ENCODE results near the gene HYOU1. TPM values are rescaled to one million over a fixed set of nuclear protein-coding genes. Genes with fewer than 3 reads are reported as not detected.
A peak's percentile ranks its signal among the peaks of the same experiment; 100 is the strongest.

HYOU1 gene
- total and polyA plus RNA-seq, 2 donors (not counting 1 experiment from before 2014, with no cell fraction given) = 73.7 to 85.6 TPM

DNA sequence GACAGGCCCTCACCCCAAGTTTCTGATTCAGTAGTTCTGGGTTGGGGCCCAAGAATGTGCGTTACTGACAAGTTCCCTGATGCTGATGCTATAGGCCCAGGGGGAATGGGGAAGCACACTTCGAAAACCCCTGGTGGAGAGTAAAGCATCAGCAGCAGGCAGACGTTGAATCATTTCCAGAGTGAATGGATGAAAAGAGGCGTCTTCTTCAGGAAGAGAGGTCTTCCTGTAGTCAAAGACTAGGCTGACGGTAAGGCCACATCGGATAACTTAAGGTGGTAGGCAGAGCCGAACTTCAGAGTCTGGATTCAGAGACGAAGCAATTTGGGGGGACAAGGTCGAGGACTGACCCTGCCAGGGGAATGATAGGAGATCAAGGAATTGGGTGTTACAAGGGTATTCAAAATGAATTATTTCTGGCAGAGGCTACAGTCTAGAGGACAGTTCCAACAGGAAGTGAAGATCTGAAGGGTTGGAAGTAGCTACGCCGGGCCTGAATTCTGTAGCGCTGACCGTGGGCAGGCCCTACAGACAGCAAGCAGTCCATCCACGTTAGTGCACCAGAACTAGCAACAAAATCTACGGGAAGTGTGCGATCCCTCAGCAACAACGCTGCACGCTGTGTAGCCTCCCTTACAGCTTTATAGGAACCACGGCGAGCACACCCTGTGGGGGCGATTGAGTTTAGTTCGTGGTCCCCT lies 59.9 kb downstream of the HYOU1 start:
- Histone ChIP-seq H3K4me2 (ENCODE audit: extremely low read depth, insufficient read depth, low read length) (peak overlapping the region; percentile 92), H3K4me3 (replicated peaks in 1 of 4; ENCODE audit: control extremely low read depth in 1 of 4, insufficient read depth in 1 of 4, low read depth in 3 of 4, low read length in 4 of 4) (peak overlapping the region; percentile 73 to 97 (median 87)), H3K27ac (ENCODE audit: insufficient read depth, low read length) (peak overlapping the region; percentile 87), H3K9me3 (ENCODE audit: control insufficient read depth, insufficient read depth, low read depth, low read length) (no peaks in the 10 kb centered on the region), H3K4me1 (ENCODE audit: control insufficient read depth, extremely low read depth, insufficient read depth, low read length) (no peaks in the 10 kb centered on the region), H3K79me2 (ENCODE audit: control insufficient read depth, insufficient read depth, low read length) (peaks cover 15% of the 10 kb centered on the region), H2AFZ (ENCODE audit: low read length) (peak overlapping the region; percentile 99), H3K36me3 (ENCODE audit: control insufficient read depth, insufficient read depth, low read length) (no peaks in the 10 kb centered on the region), H3K27me3 (ENCODE audit: control insufficient read depth, insufficient read depth, low read length) (no peaks in the 10 kb centered on the region), H3K9ac (ENCODE audit: insufficient read depth, low read length) (peak overlapping the region; percentile 53), H4K20me1 (ENCODE audit: control insufficient read depth, extremely low read depth, insufficient read depth, low read length) (no peaks in the 10 kb centered on the region)
- TF ChIP-seq, protein P1, sequence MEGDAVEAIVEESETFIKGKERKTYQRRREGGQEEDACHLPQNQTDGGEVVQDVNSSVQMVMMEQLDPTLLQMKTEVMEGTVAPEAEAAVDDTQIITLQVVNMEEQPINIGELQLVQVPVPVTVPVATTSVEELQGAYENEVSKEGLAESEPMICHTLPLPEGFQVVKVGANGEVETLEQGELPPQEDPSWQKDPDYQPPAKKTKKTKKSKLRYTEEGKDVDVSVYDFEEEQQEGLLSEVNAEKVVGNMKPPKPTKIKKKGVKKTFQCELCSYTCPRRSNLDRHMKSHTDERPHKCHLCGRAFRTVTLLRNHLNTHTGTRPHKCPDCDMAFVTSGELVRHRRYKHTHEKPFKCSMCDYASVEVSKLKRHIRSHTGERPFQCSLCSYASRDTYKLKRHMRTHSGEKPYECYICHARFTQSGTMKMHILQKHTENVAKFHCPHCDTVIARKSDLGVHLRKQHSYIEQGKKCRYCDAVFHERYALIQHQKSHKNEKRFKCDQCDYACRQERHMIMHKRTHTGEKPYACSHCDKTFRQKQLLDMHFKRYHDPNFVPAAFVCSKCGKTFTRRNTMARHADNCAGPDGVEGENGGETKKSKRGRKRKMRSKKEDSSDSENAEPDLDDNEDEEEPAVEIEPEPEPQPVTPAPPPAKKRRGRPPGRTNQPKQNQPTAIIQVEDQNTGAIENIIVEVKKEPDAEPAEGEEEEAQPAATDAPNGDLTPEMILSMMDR (conservative IDR thresholded peaks at IDR 0.05 in 1 of 2, IDR thresholded peaks at IDR 0.05 in 1 of 2; ENCODE audit: low read depth in 1 of 2, low read length in 2 of 2) = peak; percentile 13 to 33
- no peak for TF ChIP-seq EZH2 (IDR thresholded peaks at IDR 0.05; ENCODE audit: low read length, missing control alignments)
- DNase-seq (ENCODE audit: low read depth in 2 of 2) = peak in 1 of 2 donors; percentile 17

Other genes with a start within 250 kb of the HYOU1 start
- gene CXCR5, start 173.3 kb downstream of the HYOU1 start, total RNA-seq = not detected in 2 replicates
- not detected in 2 replicates for gene CXCR5, start 173.3 kb downstream of the HYOU1 start, polyA plus RNA-seq
- gene BCL9L, start 131.3 kb downstream of the HYOU1 start, total RNA-seq = 11.0 and 23.1 TPM in 2 replicates
- 7.0 and 11.5 TPM in 2 replicates for gene BCL9L, start 131.3 kb downstream of the HYOU1 start, polyA plus RNA-seq
- gene UPK2, start 100.9 kb downstream of the HYOU1 start, total RNA-seq = not detected in 2 replicates
- not detected in 2 replicates for gene UPK2, start 100.9 kb downstream of the HYOU1 start, polyA plus RNA-seq
- not detected in 2 replicates for gene FOXR1, start 85.4 kb downstream of the HYOU1 start, total RNA-seq
- gene FOXR1, start 85.4 kb downstream of the HYOU1 start, polyA plus RNA-seq = not detected in 2 replicates
- gene CENATAC, start 59.1 kb downstream of the HYOU1 start, total RNA-seq = 15.2 and 21.5 TPM in 2 replicates
- gene CENATAC, start 59.1 kb downstream of the HYOU1 start, polyA plus RNA-seq = 10.1 and 11.0 TPM in 2 replicates
- gene RPS25, start 38.9 kb downstream of the HYOU1 start, total RNA-seq = 525 and 1,335 TPM in 2 replicates
- 2,775 and 2,854 TPM in 2 replicates for gene RPS25, start 38.9 kb downstream of the HYOU1 start, polyA plus RNA-seq
- 60.6 and 74.7 TPM in 2 replicates for gene TRAPPC4, start 38.4 kb downstream of the HYOU1 start, total RNA-seq
- 109 and 207 TPM in 2 replicates for gene TRAPPC4, start 38.4 kb downstream of the HYOU1 start, polyA plus RNA-seq
- gene SLC37A4, start 26.3 kb downstream of the HYOU1 start, total RNA-seq = 10.0 and 10.1 TPM in 2 replicates
- 12.6 and 14.4 TPM in 2 replicates for gene SLC37A4, start 26.3 kb downstream of the HYOU1 start, polyA plus RNA-seq
- gene VPS11, start 10.6 kb upstream of the HYOU1 start, total RNA-seq = 26.7 and 34.3 TPM in 2 replicates
- 9.1 and 13.7 TPM in 2 replicates for gene VPS11, start 10.6 kb upstream of the HYOU1 start, polyA plus RNA-seq
- gene HMBS, start 27.7 kb upstream of the HYOU1 start, total RNA-seq = 6.9 and 9.4 TPM in 2 replicates
- gene HMBS, start 27.7 kb upstream of the HYOU1 start, polyA plus RNA-seq = 23.8 and 36.6 TPM in 2 replicates
- gene DPAGT1, start 44.6 kb upstream of the HYOU1 start, total RNA-seq = 14.5 and 14.6 TPM in 2 replicates
- gene DPAGT1, start 44.6 kb upstream of the HYOU1 start, polyA plus RNA-seq = 44.9 and 53.0 TPM in 2 replicates
- 1.8 and 3.0 TPM in 2 replicates for gene C2CD2L, start 50.1 kb upstream of the HYOU1 start, total RNA-seq
- gene C2CD2L, start 50.1 kb upstream of the HYOU1 start, polyA plus RNA-seq = 3.0 and 4.2 TPM in 2 replicates
- gene HINFP, start 64.4 kb upstream of the HYOU1 start, total RNA-seq = 13.5 and 14.4 TPM in 2 replicates
- gene HINFP, start 64.4 kb upstream of the HYOU1 start, polyA plus RNA-seq = 12.4 and 13.1 TPM in 2 replicates
- gene ABCG4, start 91.8 kb upstream of the HYOU1 start, total RNA-seq = under 0.01 and 0.17 TPM in 2 replicates
- 0.05 and 0.12 TPM in 2 replicates for gene ABCG4, start 91.8 kb upstream of the HYOU1 start, polyA plus RNA-seq
- gene NLRX1, start 111.5 kb upstream of the HYOU1 start, total RNA-seq = 12.8 and 21.3 TPM in 2 replicates
- gene NLRX1, start 111.5 kb upstream of the HYOU1 start, polyA plus RNA-seq = 5.7 and 6.6 TPM in 2 replicates
- gene NHERF4, start 128.3 kb upstream of the HYOU1 start, total RNA-seq = not detected in 2 replicates
- not detected in 2 replicates for gene NHERF4, start 128.3 kb upstream of the HYOU1 start, polyA plus RNA-seq
- 6.4 and 12.4 TPM in 2 replicates for gene CBL, start 149.1 kb upstream of the HYOU1 start, total RNA-seq
- 11.1 and 17.6 TPM in 2 replicates for gene CBL, start 149.1 kb upstream of the HYOU1 start, polyA plus RNA-seq